GM18508 (cell line): ENCODE measurements around the gene CCDC71L.

Experiments used
- ATAC-seq: cut with Tn5 transposase; IDR thresholded peaks from one replicate; pipeline ENCODE4 v1.9.1; 2021; ENCODE audit warnings: moderate number of reproducible peaks; ENCODE audit not compliant: insufficient read depth, unreplicated experiment

CCDC71L gene

DNA sequence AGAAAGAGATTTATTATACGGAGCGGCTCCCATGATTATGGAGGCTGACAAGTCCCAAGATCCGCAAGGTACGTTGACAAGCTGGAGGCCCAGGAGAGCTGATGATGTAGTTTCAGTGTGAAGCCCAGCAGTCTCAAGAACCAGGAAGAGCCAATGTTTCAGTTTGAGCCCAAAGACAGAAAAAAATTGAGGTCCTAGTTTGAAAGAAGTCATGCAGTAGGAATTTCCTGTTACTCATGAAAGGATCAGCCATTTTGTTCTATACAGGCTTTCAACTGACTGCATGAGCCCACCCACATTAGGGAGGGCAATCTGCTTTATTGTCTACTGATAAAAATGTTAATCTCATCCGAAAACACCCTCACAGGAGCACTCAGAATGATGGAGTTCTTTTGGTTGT, 51.5 kb downstream of the CCDC71L start:
- no peak for ATAC-seq

DNA sequence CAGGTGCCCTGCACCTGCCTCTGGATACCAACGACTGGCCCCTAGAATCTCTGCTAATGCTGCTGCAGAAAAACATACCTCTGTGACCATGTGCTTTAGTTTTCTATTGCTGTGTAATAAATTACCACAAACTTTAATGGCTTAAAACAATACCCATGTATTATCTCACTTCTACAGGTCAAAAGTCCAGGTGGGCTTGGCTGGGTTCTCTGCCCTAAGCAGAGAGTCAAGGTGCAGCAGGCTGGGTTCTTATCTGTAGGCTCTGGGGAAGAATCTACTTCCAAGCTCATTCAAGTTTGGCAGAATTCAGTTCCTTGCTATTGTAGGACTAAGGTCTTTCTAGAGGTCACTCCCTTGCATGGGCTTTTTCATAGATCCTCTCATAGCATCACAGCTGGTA, 52.3 kb downstream of the CCDC71L start:
- no peak for ATAC-seq
